Caco-2 (cell line): ENCODE measurements around the gene DCST1. TPM values are rescaled to one million over a fixed set of nuclear protein-coding genes. Genes with fewer than 3 reads are reported as not detected.

Source experiments
- BruUV-seq: library from RNA; stranded (reverse); fragments of 400-500 nt; replicated peaks from 2 replicates; lab custom pipeline; 2021; lab: Mats Ljungman, UMichigan
- CTCF ChIA-PET: fragments of 300-600 bp; sonication (Branson Sonifier 250); formaldehyde crosslinking; loops from one replicate; lab custom pipeline; 2022; ENCODE audit warnings: antibody characterized with exemption; lab: Charles Lee
- POLR2A ChIA-PET: fragments of 300-600 bp; sonication (Branson Sonifier 250); formaldehyde crosslinking; loops from one replicate; lab custom pipeline; 2022; ENCODE audit warnings: antibody characterized with exemption; lab: Charles Lee
- DNase-seq, 2 experiments: peaks; one replicate each; pipeline versions ENCODE4 v3.0.0 to v3.0.0-alpha.2; 2020 to 2022
- H3K27me3 ChIP-seq: replicated peaks from 2 replicates; pipeline ENCODE4 v1.6.0; 2011; ENCODE audit warnings: low read length; ENCODE audit not compliant: control insufficient read depth, insufficient read depth
- H3K36me3 ChIP-seq: 2 replicates; pipeline ENCODE4 v1.5.1; 2011; ENCODE audit warnings: low read length; ENCODE audit not compliant: control insufficient read depth, insufficient read depth
- H3K4me1 ChIP-seq: fragments of 250-450 bp; sonication (Bioruptor Pico); 2 replicates; pipeline ENCODE4 v1.5.1; 2020; ENCODE audit warnings: mild to moderate bottlenecking
- H3K4me3 ChIP-seq: 2 replicates; pipeline ENCODE4 v1.5.1; 2011; ENCODE audit warnings: low read depth, mild to moderate bottlenecking, control low read depth, low read length
- H3K9me3 ChIP-seq: fragments of 250-450 bp; sonication (Bioruptor Pico); 2 replicates; pipeline ENCODE4 v1.5.1; 2020; ENCODE audit warnings: mild to moderate bottlenecking, moderate library complexity
- H3K27ac Mint-ChIP-seq: one replicate; pipeline ENCODE4 v1.8.0; 2022; ENCODE audit warnings: mixed read lengths; ENCODE audit not compliant: unreplicated experiment
- H3K27me3 Mint-ChIP-seq: one replicate; pipeline ENCODE4 v1.8.0; 2022; ENCODE audit warnings: mixed read lengths; ENCODE audit not compliant: insufficient read depth, unreplicated experiment
- H3K36me3 Mint-ChIP-seq: one replicate; pipeline ENCODE4 v1.8.0; 2022; ENCODE audit warnings: mild to moderate bottlenecking, mixed read lengths; ENCODE audit not compliant: insufficient read depth, unreplicated experiment
- H3K4me1 Mint-ChIP-seq: one replicate; pipeline ENCODE4 v1.8.0; 2022; ENCODE audit warnings: low read depth, mixed read lengths; ENCODE audit not compliant: unreplicated experiment
- H3K4me3 Mint-ChIP-seq: one replicate; pipeline ENCODE4 v1.8.0; 2022; ENCODE audit warnings: mild to moderate bottlenecking, moderate library complexity, mixed read lengths; ENCODE audit not compliant: unreplicated experiment
- H3K9me3 Mint-ChIP-seq: one replicate; pipeline ENCODE4 v1.8.0; 2022; ENCODE audit warnings: mixed read lengths; ENCODE audit not compliant: unreplicated experiment
- intact Hi-C: fragments of 100-400 bp; cut with micrococcal nuclease; formaldehyde crosslinking; loops from one replicate; pipeline ENCODE4 v1.10.0; 2022; ENCODE audit not compliant: unreplicated experiment
- total RNA-seq: library from RNA; stranded (reverse); gene quantifications from 2 replicates; pipeline ENCODE4 v1.2.3, GENCODE V29; 2022
- TF ChIP-seq, protein P1 (sequence below), 2 experiments: fragments of 200-600 bp in 1 of 2; IDR thresholded peaks; 1 replicate in 1 of 2; 2 replicates in 1 of 2; pipeline versions ENCODE4 v1.5.1 to v1.8.0; 2011 to 2022; ENCODE audit warnings: antibody characterized with exemption in 1 of 2, control low read depth in 1 of 2, inconsistent platforms in 1 of 2, low read depth in 1 of 2, low read length in 1 of 2, mild to moderate bottlenecking in 1 of 2, moderate library complexity in 1 of 2; ENCODE audit not compliant: insufficient read depth in 1 of 2, severe bottlenecking in 1 of 2, unreplicated experiment in 1 of 2

The DCST1 gene
- total RNA-seq, 1 experiment from 2014 or later, result not detected

GRCh38 chr1:155051342-155051776 lies 17.7 kb downstream of the DCST1 start:
- H3K4me3 ChIP-seq, result peak overlapping the region; percentile 61
- H3K4me3 Mint-ChIP-seq, result peak overlapping the region; percentile 88
- H3K27ac Mint-ChIP-seq, result no peak overlapping the region
- H3K36me3 ChIP-seq, result no peaks in the 10 kb centered on the region
- ChIA-PET CTCF (interaction anchor here (0.6 to 1.8 kb wide), 21 partner anchors 8 to 444 kb away, joined by 3 to 21 read pairs (median 5); partner anchors contain the start of genes EFNA4, FLAD1, KRTCAP2 and PMVK), POLR2A (interaction anchor here (0.5 to 1.0 kb wide), 5 partner anchors 8 to 115 kb away, joined by 3 to 9 read pairs (median 5); partner anchors contain the start of gene PMVK)
- intact Hi-C loops, result loop anchor here (2.0 kb wide), 1 partner anchor 35 kb away; no protein-coding TSS in a partner anchor
- H3K9me3 Mint-ChIP-seq, result no peaks in the 10 kb centered on the region
- H3K27me3 ChIP-seq, result no peaks in the 10 kb centered on the region
- peaks cover 20% of the 10 kb centered on the region for H3K4me1 ChIP-seq
- no peaks in the 10 kb centered on the region for H3K27me3 Mint-ChIP-seq
- H3K4me1 Mint-ChIP-seq, result peaks cover 19% of the 10 kb centered on the region
- no peak for DNase-seq
- TF ChIP-seq, protein P1, sequence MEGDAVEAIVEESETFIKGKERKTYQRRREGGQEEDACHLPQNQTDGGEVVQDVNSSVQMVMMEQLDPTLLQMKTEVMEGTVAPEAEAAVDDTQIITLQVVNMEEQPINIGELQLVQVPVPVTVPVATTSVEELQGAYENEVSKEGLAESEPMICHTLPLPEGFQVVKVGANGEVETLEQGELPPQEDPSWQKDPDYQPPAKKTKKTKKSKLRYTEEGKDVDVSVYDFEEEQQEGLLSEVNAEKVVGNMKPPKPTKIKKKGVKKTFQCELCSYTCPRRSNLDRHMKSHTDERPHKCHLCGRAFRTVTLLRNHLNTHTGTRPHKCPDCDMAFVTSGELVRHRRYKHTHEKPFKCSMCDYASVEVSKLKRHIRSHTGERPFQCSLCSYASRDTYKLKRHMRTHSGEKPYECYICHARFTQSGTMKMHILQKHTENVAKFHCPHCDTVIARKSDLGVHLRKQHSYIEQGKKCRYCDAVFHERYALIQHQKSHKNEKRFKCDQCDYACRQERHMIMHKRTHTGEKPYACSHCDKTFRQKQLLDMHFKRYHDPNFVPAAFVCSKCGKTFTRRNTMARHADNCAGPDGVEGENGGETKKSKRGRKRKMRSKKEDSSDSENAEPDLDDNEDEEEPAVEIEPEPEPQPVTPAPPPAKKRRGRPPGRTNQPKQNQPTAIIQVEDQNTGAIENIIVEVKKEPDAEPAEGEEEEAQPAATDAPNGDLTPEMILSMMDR (IDR thresholded peaks at IDR 0.05; ENCODE audit: insufficient read depth in 1 of 2, low read depth in 1 of 2, low read length in 1 of 2, severe bottlenecking in 1 of 2, unreplicated experiment in 1 of 2), result no peak
- no TSS peak for BruUV-seq
- peaks cover 6% of the 10 kb centered on the region for H3K36me3 Mint-ChIP-seq
- no peaks in the 10 kb centered on the region for H3K9me3 ChIP-seq

DNA sequence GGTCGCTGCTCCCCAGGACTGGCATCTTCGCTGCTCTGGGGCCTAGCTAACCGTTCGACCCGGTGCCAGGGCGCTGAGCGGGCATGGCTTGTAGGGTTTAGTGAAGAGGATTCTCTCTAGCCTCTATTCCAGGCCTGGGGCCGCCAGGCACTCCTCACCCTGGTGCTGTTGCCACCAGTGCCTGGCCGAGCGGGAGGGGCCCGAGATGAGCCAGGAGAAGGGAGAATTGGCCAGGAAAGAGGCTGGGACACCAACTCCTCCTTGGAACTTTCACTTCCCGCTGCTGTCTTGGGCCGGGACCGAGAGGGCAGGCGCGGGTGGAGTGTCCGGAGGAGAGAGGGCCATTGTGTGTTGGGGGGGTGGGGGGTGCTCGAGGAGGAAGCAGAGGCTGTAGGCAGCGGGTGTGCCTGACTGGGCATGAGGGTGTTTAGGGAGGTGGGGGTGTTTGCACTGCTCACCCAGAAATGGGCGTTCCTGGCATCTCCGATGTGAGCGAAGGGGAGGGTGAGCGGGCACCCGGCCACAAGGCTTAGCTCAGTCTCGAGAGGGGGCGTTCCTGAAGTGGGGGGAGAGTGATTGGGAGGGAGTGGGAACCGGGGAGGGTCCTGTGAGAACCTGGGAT lies 18.3 kb downstream of the DCST1 start:
- H3K36me3 Mint-ChIP-seq, result peaks cover 6% of the 10 kb centered on the region
- TF ChIP-seq, protein P1 (IDR thresholded peaks at IDR 0.05; ENCODE audit: insufficient read depth in 1 of 2, low read depth in 1 of 2, low read length in 1 of 2, severe bottlenecking in 1 of 2, unreplicated experiment in 1 of 2), result no peak
- peak overlapping the region; percentile 88 for H3K4me3 Mint-ChIP-seq
- POLR2A ChIA-PET, result interaction anchor here (0.9 kb wide), 1 partner anchor 34 kb away, joined by 5 read pairs; no protein-coding TSS in a partner anchor
- intact Hi-C loops, result loop anchor here (2.0 kb wide), 1 partner anchor 35 kb away; no protein-coding TSS in a partner anchor
- no TSS peak for BruUV-seq
- H3K27me3 Mint-ChIP-seq, result no peaks in the 10 kb centered on the region
- no peak overlapping the region for H3K27ac Mint-ChIP-seq
- H3K9me3 ChIP-seq, result no peaks in the 10 kb centered on the region
- peak overlapping the region; percentile 61 for H3K4me3 ChIP-seq
- CTCF ChIA-PET, result interaction anchor here (0.6 to 1.6 kb wide), 6 partner anchors 9 to 108 kb away, joined by 3 to 9 read pairs (median 4); partner anchors contain the start of gene FLAD1
- no peak for DNase-seq
- peaks cover 19% of the 10 kb centered on the region for H3K4me1 Mint-ChIP-seq
- no peaks in the 10 kb centered on the region for H3K36me3 ChIP-seq
- H3K27me3 ChIP-seq, result no peaks in the 10 kb centered on the region
- H3K4me1 ChIP-seq, result peaks cover 20% of the 10 kb centered on the region
- no peaks in the 10 kb centered on the region for H3K9me3 Mint-ChIP-seq

DNA sequence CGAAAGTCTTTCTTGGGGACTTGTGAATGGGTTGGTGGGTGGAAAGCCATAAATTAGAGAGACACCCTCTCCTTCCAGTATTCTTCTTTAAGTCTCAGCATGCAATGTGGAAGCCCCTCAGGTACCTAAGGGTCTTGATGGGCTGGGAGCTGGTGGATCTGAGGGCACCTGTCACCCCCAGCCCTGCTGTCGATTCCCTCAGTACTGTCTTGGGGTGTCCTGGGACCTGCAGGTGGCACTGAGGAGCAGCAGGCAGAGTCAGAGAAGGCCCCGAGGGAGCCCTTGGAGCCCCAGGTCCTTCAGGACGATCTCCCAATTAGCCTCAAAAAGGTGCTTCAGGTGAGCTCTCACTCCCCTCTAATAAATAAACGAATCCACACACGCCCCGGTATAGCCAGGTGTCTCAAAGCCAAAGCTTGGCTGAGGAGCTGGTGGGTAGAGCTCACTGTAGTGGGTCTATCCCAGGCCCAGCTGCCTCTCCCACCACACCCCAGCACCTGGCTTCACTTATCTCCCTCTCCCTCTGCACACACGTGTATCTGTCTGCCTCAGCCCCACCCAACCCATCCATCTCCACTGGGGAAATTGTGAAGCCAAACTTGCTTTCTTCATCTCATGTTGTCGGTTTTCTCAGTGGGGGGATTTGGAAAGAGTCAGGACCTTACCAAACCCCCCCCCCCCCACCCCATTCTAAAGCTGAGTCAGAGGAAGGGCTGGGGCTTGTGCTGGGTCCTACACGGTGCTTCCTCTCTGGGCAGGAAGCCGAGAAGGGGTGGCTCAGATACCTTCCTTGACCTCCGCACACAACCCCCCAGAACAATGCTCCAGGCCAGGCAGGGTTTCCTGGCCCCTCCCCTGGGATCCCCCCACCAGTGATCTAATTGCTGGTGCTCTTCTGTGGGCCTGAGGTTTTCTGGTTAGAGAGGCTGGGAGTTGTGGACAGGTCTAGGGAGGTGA lies 19.1 kb downstream of the DCST1 start:
- BruUV-seq, result no TSS peak
- H3K27ac Mint-ChIP-seq, result no peak overlapping the region

More for the DNA sequence above, 19.1 kb downstream of the DCST1 start:
- TF ChIP-seq, protein P1 (IDR thresholded peaks at IDR 0.05; ENCODE audit: insufficient read depth in 1 of 2, low read depth in 1 of 2, low read length in 1 of 2, severe bottlenecking in 1 of 2, unreplicated experiment in 1 of 2), result peak in 1 of 2 experiments; percentile 45
- intact Hi-C loops, result no loop called here
- peak overlapping the region; percentile 88 for H3K4me3 Mint-ChIP-seq
- H3K27me3 Mint-ChIP-seq, result no peaks in the 10 kb centered on the region
- H3K36me3 ChIP-seq, result no peaks in the 10 kb centered on the region
- H3K9me3 ChIP-seq, result no peaks in the 10 kb centered on the region
- no peak overlapping the region for H3K4me3 ChIP-seq
- ChIA-PET POLR2A (interaction anchor here (0.6 to 1.0 kb wide), 2 partner anchors 53 to 80 kb away, joined by 3 to 6 read pairs; no protein-coding TSS in a partner anchor), CTCF (interaction anchor here (0.6 to 1.1 kb wide), 3 partner anchors 9 to 477 kb away, joined by 3 to 9 read pairs (median 6); no protein-coding TSS in a partner anchor)
- no peaks in the 10 kb centered on the region for H3K27me3 ChIP-seq
- H3K4me1 Mint-ChIP-seq, result peaks cover 19% of the 10 kb centered on the region
- DNase-seq, result no peak
- peaks cover 6% of the 10 kb centered on the region for H3K36me3 Mint-ChIP-seq
- peaks cover 20% of the 10 kb centered on the region for H3K4me1 ChIP-seq
- H3K9me3 Mint-ChIP-seq, result no peaks in the 10 kb centered on the region
